Nephron (organoid): Measurements from ENCODE around the gene PLAU.

Experiments used
- H3K27ac Mint-ChIP-seq, 3 experiments: 2 replicates each; pipeline ENCODE4 v1.8.0; 2020; ENCODE audit warnings: mixed read lengths in 3 of 3, mild to moderate bottlenecking in 2 of 3, moderate library complexity in 1 of 3
- H3K27me3 Mint-ChIP-seq: 2 replicates; pipeline ENCODE4 v1.8.0; 2021; ENCODE audit warnings: low read depth, mild to moderate bottlenecking, moderate library complexity, mixed read lengths
- H3K36me3 Mint-ChIP-seq: 2 replicates; pipeline ENCODE4 v1.8.0; 2020; ENCODE audit warnings: low read depth, mixed read lengths
- H3K4me1 Mint-ChIP-seq: 2 replicates; pipeline ENCODE4 v1.8.0; 2020; ENCODE audit warnings: mixed read lengths
- H3K4me3 Mint-ChIP-seq, 3 experiments: 2 replicates each; pipeline ENCODE4 v1.8.0; 2020; ENCODE audit warnings: mild to moderate bottlenecking in 3 of 3, mixed read lengths in 3 of 3, moderate library complexity in 2 of 3
- H3K9me3 Mint-ChIP-seq: 2 replicates; pipeline ENCODE4 v1.8.0; 2020; ENCODE audit warnings: mixed read lengths
- TF ChIP-seq, protein P1 (sequence below), 3 experiments: fragments of 200-600 bp; sonication (generic); IDR thresholded peaks; one replicate each; pipeline ENCODE4 v1.5.0; 2021; ENCODE audit warnings: antibody characterized with exemption in 3 of 3; ENCODE audit not compliant: unreplicated experiment in 3 of 3

PLAU gene

DNA sequence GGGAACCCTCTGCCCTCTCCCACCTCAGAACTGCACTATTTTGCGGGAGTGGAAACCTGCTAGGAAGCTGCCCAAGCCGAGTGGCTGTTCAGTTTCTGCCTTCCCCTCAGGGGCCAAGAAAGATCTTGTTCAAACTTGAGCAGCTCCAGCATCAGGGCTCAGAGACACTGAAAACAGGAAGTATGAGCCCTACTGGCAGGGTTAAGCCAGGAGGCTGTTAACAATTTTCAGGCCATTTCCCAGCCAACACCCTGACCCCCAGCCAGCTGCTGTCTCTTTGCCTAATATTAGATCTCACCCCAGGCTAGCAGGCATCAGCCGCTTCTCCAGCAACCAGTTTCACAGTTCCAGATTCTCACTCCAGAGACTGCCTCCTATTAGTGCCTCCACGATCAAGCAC is 9.2 kb downstream of the PLAU start:
- peaks cover 13% of the 10 kb centered on the region for H3K27me3 Mint-ChIP-seq
- TF ChIP-seq, protein P1, sequence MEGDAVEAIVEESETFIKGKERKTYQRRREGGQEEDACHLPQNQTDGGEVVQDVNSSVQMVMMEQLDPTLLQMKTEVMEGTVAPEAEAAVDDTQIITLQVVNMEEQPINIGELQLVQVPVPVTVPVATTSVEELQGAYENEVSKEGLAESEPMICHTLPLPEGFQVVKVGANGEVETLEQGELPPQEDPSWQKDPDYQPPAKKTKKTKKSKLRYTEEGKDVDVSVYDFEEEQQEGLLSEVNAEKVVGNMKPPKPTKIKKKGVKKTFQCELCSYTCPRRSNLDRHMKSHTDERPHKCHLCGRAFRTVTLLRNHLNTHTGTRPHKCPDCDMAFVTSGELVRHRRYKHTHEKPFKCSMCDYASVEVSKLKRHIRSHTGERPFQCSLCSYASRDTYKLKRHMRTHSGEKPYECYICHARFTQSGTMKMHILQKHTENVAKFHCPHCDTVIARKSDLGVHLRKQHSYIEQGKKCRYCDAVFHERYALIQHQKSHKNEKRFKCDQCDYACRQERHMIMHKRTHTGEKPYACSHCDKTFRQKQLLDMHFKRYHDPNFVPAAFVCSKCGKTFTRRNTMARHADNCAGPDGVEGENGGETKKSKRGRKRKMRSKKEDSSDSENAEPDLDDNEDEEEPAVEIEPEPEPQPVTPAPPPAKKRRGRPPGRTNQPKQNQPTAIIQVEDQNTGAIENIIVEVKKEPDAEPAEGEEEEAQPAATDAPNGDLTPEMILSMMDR (IDR thresholded peaks at IDR 0.05; ENCODE audit: unreplicated experiment in 3 of 3), result no peak
- H3K4me1 Mint-ChIP-seq, result peaks cover 37% of the 10 kb centered on the region
- peak overlapping the region; percentile 56 to 90 (median 83) for H3K27ac Mint-ChIP-seq
- no peak overlapping the region for H3K4me3 Mint-ChIP-seq
- H3K36me3 Mint-ChIP-seq, result no peaks in the 10 kb centered on the region
- H3K9me3 Mint-ChIP-seq, result no peaks in the 10 kb centered on the region

DNA sequence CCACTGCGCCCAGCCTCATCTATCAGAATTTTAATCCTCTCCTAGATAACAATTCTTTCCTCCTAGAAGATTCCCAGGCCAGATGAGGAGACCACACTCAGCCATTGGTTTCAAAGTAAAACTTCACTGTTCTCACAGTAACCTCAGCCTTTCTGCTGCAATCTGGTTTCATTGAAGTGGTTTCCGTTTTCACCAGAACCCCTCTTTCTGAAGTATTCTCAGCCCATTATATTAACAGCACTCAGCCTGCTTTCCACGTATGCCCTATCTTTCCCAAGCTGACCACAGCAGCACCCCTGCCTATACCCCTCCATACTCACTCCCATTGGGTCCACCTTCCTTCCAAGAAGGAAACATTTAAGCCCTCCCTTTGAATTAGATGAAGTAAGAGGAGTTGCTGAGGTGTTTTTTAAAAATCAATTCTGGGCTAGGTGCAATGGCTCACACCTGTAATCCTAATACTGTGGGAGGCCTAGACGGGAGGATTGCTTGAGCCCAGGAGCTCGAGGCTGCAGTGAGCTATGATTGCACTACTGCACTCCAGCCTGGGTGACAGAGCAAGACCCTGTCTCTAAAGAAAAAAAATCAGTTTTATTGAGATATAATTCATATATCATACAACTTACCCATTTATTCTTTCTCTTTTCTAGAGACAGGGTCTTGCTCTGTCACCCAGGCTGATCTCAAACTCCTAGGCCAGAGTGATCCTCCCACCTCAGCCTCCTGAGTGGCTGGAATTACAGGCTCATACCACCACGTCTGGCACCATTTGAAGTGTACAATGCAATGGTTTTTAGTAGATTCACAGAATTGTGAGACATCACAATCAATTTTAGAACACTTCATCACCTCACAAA is 11.3 kb downstream of the PLAU start:
- Mint-ChIP-seq H3K36me3 (no peaks in the 10 kb centered on the region), H3K4me1 (peaks cover 24% of the 10 kb centered on the region), H3K9me3 (no peaks in the 10 kb centered on the region), H3K27ac (no peak overlapping the region), H3K4me3 (no peak overlapping the region), H3K27me3 (no peaks in the 10 kb centered on the region)
- TF ChIP-seq, protein P1 (IDR thresholded peaks at IDR 0.05; ENCODE audit: unreplicated experiment in 3 of 3), result no peak

DNA sequence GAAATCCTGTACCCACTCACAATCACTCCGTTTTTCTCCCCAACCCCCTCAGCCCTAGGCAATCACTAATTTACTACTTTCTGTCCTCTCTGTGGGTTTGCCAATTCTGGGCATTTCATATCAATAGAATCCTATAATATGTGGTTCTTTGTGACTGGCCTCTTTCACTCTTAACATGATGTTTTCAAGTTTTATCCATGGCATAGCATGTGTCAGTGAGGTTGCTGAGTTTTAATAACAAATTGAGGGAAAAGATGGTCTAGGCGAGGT is 11.9 kb downstream of the PLAU start:
- Mint-ChIP-seq H3K27ac (no peak overlapping the region), H3K9me3 (no peaks in the 10 kb centered on the region), H3K27me3 (no peaks in the 10 kb centered on the region), H3K4me1 (peaks cover 24% of the 10 kb centered on the region), H3K4me3 (no peak overlapping the region), H3K36me3 (no peaks in the 10 kb centered on the region)
- TF ChIP-seq, protein P1 (IDR thresholded peaks at IDR 0.05; ENCODE audit: unreplicated experiment in 3 of 3), result no peak

DNA sequence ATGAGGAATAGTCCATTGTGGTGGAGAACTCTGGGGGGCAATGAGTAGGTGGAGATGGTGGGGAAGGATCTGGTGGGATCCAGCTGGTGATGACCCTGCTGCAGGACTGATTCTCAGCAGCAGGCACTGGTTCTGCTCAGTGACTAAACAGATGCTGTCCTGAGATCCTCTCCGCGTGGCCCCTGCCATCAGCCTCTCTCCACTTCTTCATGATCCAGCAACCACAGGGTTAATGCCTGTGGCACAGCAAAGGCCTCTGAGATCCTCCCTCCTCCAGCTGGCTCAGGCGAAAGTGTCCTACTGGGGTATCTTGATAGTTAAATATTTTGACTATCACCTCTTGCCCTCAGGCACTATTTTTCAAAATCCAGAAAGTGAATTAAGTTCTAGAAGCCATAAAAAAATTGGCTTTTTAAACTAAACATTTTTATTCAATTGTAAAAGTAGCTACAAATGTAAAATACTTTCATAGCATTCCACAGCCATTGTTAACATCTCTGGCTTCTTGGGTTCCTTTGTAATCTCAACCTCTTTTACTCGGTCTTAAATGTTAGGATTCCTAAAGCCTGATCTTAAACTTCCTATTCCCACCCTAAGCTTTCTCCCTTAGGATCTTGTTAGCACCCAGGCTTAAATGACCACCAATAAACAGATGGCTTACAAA is 13.1 kb downstream of the PLAU start:
- Mint-ChIP-seq H3K27ac (peak overlapping the region in 2 of 3 experiments; percentile 7 to 11), H3K27me3 (no peaks in the 10 kb centered on the region), H3K9me3 (no peaks in the 10 kb centered on the region), H3K4me3 (no peak overlapping the region), H3K36me3 (no peaks in the 10 kb centered on the region), H3K4me1 (peaks cover 24% of the 10 kb centered on the region)
- TF ChIP-seq, protein P1 (IDR thresholded peaks at IDR 0.05; ENCODE audit: unreplicated experiment in 3 of 3), result no peak

DNA sequence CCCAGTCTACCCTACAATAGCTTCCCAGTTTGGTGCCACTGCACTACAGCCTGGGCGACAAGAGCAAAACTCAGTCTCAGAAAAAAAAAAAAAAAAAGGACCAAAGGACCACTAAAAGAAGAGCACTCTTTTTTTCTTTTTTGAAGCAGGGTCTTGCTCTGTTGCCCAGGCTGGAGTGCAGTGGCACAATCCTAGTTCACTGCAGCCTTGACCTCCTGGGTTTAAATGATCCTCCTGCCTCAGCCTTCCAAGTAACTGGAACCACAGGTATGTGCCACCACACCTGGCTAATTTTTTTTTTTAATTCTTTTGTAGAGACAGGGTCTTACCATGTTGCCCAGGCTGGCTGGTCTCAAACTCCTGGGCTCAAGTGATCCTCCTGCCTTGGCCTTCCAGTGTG is 14.0 kb downstream of the PLAU start:
- peaks cover 20% of the 10 kb centered on the region for H3K4me1 Mint-ChIP-seq

More for the DNA sequence above, 14.0 kb downstream of the PLAU start:
- Mint-ChIP-seq H3K36me3 (no peaks in the 10 kb centered on the region), H3K9me3 (no peaks in the 10 kb centered on the region), H3K4me3 (no peak overlapping the region), H3K27ac (peak overlapping the region in 2 of 3 experiments; percentile 7 to 11), H3K27me3 (peaks cover 4% of the 10 kb centered on the region)
- TF ChIP-seq, protein P1 (IDR thresholded peaks at IDR 0.05; ENCODE audit: unreplicated experiment in 3 of 3), result no peak
